Dermis microvascular lymphatic vessel endothelial cell (primary cell): ENCODE measurements around the gene IBTK. TPM values are rescaled to one million over a fixed set of nuclear protein-coding genes. Genes with fewer than 3 reads are reported as not detected.

Experiments used
- total RNA-seq: library from RNA; depleted of rRNA; stranded (reverse); fragments of >200 nt; gene quantifications from 2 replicates; pipeline ENCODE4 v1.2.1, GENCODE V29; 2014

The IBTK gene
- total RNA-seq, 1 donor from 2014 or later = 38.6 TPM

Other genes with a start within 250 kb of the IBTK start
- 3.9 and 5.9 TPM in 2 replicates for gene TPBG, start 116.1 kb upstream of the IBTK start, total RNA-seq